ENCODE results near the gene DGKQ.
"Not testable (repeated sequence)": the region's sequence is repeated elsewhere in the genome, so short reads cannot be mapped to it uniquely, and the experiment has no call there.

DGKQ gene

GRCh38 chr4:930028-930551, 43.3 kb downstream of the DGKQ start:
- DNase-seq (ENCODE audit: insufficient read length, low spot score) (no peak), FAIRE-seq (peak; percentile 33)

- no peak for FAIRE-seq
These were observed 44.1 kb downstream of the DGKQ start for GRCh38 chr4:929096-929765.

GRCh38 chr4:927566-927965, 45.8 kb downstream of the DGKQ start:
- not testable (repeated sequence) for DNase-seq (ENCODE audit: insufficient read length, low spot score); FAIRE-seq

More at GRCh38 chr4:929096-929765, 44.1 kb downstream of the DGKQ start:
- no peak for DNase-seq (ENCODE audit: insufficient read length, low spot score)

GRCh38 chr4:926538-926937, 46.8 kb downstream of the DGKQ start:
- no peak for FAIRE-seq
- no peak for DNase-seq (ENCODE audit: insufficient read length, low spot score)

- DNase-seq (ENCODE audit: insufficient read length, low spot score) (no peak), FAIRE-seq (no peak)
These were observed 47.4 kb downstream of the DGKQ start for GRCh38 chr4:925771-926500.

- no peak for FAIRE-seq
- no peak for DNase-seq (ENCODE audit: insufficient read length, low spot score)
These were observed 48.2 kb downstream of the DGKQ start for GRCh38 chr4:925171-925570.

- FAIRE-seq: no peak
- DNase-seq (ENCODE audit: insufficient read length, low spot score): no peak
These were observed 49.0 kb downstream of the DGKQ start for GRCh38 chr4:924107-925096.

GRCh38 chr4:921830-922331, 51.5 kb downstream of the DGKQ start:
- FAIRE-seq (peak; percentile 94), DNase-seq (ENCODE audit: insufficient read length, low spot score) (no peak)

- FAIRE-seq: not testable (repeated sequence)
These were observed 54.2 kb downstream of the DGKQ start for GRCh38 chr4:919004-919680.

GRCh38 chr4:918591-918990, 54.8 kb downstream of the DGKQ start:
- not testable (repeated sequence) for FAIRE-seq; DNase-seq (ENCODE audit: insufficient read length, low spot score)

More at GRCh38 chr4:919004-919680, 54.2 kb downstream of the DGKQ start:
- not testable (repeated sequence) for DNase-seq (ENCODE audit: insufficient read length, low spot score)

- no peak for DNase-seq (ENCODE audit: insufficient read length, low spot score)
- no peak for FAIRE-seq
These were observed 55.4 kb downstream of the DGKQ start for GRCh38 chr4:917992-918391.

GRCh38 chr4:917466-917865, 55.9 kb downstream of the DGKQ start:
- DNase-seq (ENCODE audit: insufficient read length, low spot score) (no peak), FAIRE-seq (no peak)

GRCh38 chr4:915595-915994, 57.8 kb downstream of the DGKQ start:
- DNase-seq (ENCODE audit: insufficient read length, low spot score): no peak
- FAIRE-seq: peak; percentile 4

GRCh38 chr4:915041-915474, 58.3 kb downstream of the DGKQ start:
- no peak for DNase-seq (ENCODE audit: insufficient read length, low spot score)
- FAIRE-seq: no peak

- no peak for FAIRE-seq
These were observed 58.8 kb downstream of the DGKQ start for GRCh38 chr4:914531-914930.

GRCh38 chr4:913280-913618, 60.1 kb downstream of the DGKQ start:
- FAIRE-seq (no peak), DNase-seq (ENCODE audit: insufficient read length, low spot score) (no peak)

More at GRCh38 chr4:914531-914930, 58.8 kb downstream of the DGKQ start:
- DNase-seq (ENCODE audit: insufficient read length, low spot score): no peak

GRCh38 chr4:912548-913279, 60.7 kb downstream of the DGKQ start:
- FAIRE-seq (no peak), DNase-seq (ENCODE audit: insufficient read length, low spot score) (no peak)

GRCh38 chr4:911871-912490, 61.4 kb downstream of the DGKQ start:
- DNase-seq (ENCODE audit: insufficient read length, low spot score) (no peak), FAIRE-seq (no peak)

GRCh38 chr4:911221-911751, 62.1 kb downstream of the DGKQ start:
- FAIRE-seq: no peak
- no peak for DNase-seq (ENCODE audit: insufficient read length, low spot score)
